ENCODE results near the gene KRT85.
"Not testable (repeated sequence)": the region's sequence is repeated elsewhere in the genome, so short reads cannot be mapped to it uniquely, and the experiment has no call there.

Gene KRT85

DNA sequence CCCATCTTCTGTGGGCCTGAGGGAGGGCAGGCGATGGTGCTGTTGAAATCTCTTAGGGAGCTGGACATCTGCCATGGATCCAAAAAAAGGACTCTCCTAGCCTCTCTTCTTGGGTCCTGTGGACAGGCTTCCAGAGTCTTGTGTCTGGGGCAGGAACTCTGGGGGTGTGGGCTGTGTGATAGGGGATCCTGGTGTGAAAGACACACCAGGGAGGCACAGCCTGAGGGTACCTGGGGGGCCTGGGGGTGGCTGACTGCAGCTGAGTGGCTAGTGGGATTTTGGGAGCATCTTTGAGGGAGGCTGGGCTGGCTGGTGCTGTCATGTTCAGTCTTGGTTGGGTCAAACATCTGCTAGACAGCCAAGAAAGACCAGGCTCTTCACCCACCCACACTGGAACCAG, 44.3 kb downstream of the KRT85 start:
- DNase-seq: no peak

DNA sequence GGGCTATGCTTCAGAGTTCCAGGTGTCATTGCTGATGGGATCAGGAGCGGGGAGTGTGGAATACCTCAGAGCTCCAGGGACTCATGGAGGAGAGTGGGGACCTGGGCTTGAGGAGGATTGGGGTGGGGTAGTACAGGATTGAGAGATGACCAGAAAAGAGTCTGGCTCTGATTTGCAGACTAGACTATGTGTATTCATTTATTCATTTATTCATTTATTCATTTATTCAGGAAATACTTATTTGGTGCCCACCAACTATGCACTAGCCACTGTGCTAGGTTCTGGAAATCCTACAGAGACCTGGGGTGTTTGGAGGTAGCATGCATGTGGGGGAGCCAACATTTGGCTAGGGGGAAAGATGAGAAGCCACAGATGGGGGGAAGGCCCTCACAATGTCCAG, 45.2 kb downstream of the KRT85 start:
- DNase-seq: no peak

DNA sequence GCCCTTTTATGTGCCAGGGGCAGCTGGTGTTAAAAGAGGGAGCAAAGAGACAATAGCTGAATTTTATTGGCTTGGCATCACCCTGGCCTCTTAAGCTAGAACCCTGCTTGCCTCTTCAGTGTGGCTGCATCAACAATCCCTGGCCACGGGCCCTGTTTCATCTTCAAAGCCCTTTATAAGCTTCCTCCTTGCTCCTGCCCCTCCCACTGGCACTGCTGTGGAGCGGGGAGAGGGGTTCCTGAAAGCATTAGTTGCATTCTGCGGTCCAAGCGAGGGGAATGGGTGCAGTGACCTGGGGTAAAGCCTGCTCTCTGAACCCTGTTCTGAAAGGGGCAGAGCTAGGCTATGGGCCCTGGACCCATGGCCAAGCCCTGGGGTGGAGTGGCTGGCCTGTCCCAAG, 45.9 kb downstream of the KRT85 start:
- peak; percentile 54 for DNase-seq

GRCh38 chr12:52320784-52321400, 46.4 kb downstream of the KRT85 start, which contains the start of gene KRT83:
Gene KRT83 (minus strand): TSS chr12:52321398. CDS start chr12:52321335, 63 bp downstream.
- no peak for DNase-seq

GRCh38 chr12:52319097-52319496, 48.2 kb downstream of the KRT85 start:
- DNase-seq: no peak

DNA sequence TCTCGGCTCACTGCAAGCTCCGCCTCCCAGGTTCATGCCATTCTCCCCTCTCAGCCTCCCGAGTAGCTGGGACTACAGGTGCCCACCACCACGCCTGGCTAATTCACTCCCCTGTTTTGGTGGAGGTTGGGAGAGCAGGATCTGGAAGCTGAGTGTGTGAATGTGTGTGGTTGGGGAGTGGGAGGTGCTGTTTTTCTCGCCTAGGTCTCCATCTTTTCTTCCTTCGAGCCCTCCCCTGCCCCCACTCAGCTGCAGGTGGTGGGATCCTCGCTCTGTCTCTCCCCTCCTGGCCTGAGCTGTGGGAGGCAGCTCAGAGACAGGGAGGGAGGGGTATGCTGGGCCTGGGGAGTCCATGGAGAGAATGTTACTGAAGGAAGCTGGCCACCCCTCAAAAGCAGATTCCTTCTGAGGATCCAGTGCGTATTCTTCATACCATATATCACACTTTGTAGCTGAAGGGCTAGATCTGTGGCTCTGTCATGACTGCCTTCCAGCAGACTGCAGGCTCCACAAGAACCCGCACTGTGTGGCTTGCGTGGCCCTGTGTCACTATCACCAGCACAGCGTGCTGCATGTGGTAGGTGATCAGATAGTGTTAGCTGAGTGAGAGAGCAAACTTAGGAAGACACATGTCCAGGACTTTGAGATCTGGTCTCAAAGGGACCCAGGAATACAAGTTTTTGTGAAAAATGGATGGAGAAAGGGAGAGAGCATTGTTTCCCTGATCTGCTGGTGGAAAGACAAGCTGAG, 48.9 kb downstream of the KRT85 start:
- DNase-seq: no peak

DNA sequence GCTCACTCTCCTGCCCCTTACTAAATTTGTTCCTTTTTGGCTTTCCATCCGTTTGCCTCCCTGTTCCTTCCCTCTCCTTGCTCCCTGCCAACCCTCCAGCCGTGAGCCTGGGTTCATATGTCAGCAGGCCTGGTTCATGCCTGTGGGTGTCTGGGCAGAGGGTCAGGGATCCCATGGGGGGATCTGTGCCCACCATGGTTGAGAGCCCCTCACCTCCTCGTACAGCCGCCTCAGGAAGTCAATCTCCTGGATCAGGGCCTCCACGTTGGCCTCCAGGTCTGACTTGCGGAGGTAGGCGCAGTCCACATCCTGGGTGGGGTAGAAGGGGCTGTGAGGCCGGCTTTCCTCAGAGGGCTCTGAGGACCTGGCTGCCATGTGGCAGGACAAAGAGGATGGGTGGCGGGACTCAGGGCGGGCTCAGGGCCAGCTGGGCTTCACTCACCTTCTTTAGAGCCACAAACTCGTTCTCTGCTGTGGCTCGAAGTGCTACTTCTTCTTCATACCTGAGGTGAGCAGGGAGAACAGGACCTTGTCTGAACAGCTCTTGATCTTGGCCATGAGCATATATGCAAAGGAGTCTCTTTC, 49.7 kb downstream of the KRT85 start:
- DNase-seq: no peak

DNA sequence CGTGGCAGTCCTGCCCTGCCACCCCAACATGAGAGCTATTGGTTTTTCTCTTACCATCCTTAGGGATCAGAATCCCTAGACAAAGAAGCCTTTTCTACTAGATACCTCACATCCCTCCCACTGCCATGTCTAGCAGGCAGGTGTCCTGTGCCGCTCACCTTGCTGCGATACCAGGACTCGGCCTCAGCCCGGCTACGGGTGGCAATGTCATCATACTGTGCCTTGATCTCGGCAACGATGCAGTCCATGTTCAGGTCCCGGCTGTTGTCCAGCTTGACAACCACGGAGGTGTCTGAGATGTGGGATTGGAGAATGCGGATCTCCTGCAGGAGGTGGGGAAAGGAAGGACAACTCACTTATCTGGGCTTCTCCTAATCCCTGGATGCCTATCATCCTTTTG, 50.6 kb downstream of the KRT85 start:
- DNase-seq: no peak

GRCh38 chr12:52316290-52316689, 51.0 kb downstream of the KRT85 start:
- no peak for DNase-seq

GRCh38 chr12:52315721-52316120, 51.6 kb downstream of the KRT85 start:
- DNase-seq: not testable (repeated sequence)

GRCh38 chr12:52314511-52314910, 52.8 kb downstream of the KRT85 start:
- DNase-seq: no peak

DNA sequence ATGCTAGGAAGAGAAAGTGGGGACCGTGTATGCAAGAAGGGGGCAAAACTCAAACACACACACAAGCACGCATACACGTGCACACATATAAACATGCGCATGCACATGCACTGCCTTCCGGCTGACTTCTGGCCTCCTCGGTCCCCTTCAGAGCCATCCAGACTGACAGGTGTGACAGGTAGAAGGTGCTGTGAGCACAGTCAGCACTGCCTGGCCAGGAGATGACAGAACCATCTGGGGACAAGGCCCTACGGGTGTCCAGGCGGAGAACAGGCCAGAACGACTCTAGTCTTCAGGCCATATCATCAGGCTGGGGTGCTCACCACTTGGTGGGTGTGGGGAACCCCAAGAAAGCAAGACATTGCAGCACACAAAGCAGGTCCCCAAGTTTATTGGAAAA, 53.4 kb downstream of the KRT85 start:
- no peak for DNase-seq

DNA sequence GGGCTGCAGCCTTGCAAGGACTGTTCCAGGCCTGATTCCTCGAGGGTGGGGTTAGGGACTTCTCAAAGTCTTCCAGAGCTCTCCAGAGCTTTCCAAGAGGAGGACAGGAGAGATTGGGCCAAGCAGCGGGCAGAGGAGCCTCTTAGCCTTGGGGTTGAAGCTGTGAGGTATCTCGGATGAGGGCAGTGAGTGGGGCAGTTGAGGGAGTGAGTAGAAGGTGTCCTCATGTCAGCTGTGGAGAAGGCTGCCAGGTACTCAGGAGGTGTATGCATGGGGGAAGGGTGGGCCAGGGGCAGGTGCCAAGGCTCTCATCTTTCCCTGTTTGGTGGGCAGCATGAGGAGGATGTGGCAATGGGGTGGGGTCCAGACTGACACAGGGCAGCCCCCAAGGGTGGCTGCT, 53.8 kb downstream of the KRT85 start:
- DNase-seq: no peak

- no peak for DNase-seq
Observed at GRCh38 chr12:52312086-52312485, 55.2 kb downstream of the KRT85 start.

GRCh38 chr12:52311285-52311648, 56.0 kb downstream of the KRT85 start:
- DNase-seq: no peak

- DNase-seq: no peak
Observed at GRCh38 chr12:52310622-52311284, 56.5 kb downstream of the KRT85 start.
